NCI-H510A (cell line): ENCODE results near the gene ANKRD29.
"Not testable (repeated sequence)": the region's sequence is repeated elsewhere in the genome, so short reads cannot be mapped to it uniquely, and the experiment has no call there.

ENCODE experiments used
- DNase-seq: peaks from one replicate; lab custom pipeline; 2025; lab: John Stamatoyannopoulos, UW

Gene ANKRD29

GRCh38 chr18:23614891-23615290, 47.8 kb downstream of the ANKRD29 start:
- DNase-seq, result no peak

DNA sequence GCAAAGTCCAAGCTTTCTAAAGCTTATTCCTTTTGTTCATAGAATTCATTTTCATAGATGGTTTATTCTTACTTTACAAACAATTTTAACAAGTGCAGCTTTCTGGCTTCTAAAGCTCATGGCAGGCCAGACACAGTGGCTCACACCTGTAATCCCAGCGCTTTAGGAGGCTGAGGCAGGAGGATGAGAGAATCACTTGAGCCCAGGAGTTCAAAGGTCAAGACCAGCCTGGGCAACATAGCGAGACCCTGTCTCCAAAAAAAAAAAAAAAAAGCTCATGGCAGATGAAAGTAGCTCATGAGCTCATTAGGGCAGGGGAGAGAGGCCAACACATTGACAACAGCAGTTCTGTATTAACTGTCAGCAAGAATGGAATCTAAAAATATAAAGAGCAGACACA, 48.3 kb downstream of the ANKRD29 start:
- DNase-seq, result no peak

GRCh38 chr18:23613091-23613475, 49.6 kb downstream of the ANKRD29 start:
- not testable (repeated sequence) for DNase-seq

- no peak for DNase-seq
These were observed 50.1 kb downstream of the ANKRD29 start for GRCh38 chr18:23612434-23613090.

DNA sequence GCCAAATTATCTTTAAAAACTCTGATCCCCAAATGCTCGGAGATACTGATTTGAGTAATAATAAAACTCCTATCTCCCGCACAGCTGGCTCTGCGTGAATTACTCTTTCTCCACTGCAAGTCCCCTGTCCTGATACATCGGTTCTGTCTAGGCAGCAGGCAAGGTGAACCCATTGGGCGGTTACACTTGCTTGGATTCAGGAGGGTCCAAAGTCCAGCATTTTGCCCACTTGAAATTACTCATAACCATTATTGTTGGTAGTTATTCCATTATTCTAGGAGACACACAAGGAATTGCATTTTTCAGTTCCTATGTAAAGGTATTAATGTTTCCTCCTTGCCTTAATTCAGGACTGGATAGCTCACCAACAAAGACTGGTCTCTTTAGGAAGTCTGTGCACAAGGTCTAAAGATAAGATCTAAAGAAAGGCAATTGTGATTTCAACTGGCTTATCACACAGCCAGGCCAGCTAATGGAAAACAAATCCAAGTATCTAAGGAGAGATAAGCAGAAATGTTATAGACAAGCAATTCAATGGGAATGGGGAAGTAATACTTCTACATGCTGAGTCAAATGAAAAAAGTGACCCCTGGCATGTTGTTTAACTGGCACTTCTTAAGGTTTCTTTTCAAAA, 53.2 kb downstream of the ANKRD29 start:
- no peak for DNase-seq

- DNase-seq, result no peak
These were observed 54.5 kb downstream of the ANKRD29 start for GRCh38 chr18:23608211-23608610.

DNA sequence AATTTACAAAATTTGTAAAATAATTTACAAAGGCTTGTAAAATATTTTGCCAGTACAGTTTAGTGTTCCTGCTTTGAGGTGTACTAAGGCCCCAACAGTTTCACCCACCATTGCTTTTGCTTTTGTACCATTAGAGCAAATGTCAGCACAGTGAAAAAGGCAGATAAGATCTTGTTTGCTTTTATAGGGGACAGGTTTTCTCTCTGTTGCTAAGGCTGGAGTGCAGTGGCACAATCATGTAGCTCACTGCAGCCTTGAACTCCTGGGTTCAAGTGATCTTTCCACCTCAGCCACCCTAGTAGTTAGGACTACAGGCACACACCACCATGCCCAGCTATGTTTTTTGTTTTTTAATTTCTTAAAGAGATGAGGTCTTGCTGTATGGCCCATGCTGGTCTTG, 56.8 kb downstream of the ANKRD29 start:
- no peak for DNase-seq

DNA sequence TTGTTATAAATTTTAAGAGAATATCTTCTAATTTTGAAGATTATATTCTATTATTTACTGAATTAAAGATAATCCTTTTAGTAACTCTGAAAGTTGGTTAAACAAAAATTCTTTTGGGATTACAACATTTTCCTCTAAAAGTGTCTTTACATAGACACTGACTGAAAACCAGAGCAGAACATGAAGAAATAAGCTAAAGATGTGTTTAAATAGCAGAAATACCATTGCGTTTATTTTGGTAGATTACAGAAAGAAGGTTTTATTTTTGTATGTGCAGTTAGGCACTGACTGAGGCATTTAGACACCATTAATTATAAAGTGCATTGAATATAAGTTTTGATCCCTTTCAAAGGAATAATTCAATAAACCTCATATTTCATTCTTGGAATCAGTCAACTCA, 62.9 kb downstream of the ANKRD29 start:
- DNase-seq, result no peak

GRCh38 chr18:23596183-23596582, 66.5 kb downstream of the ANKRD29 start:
- no peak for DNase-seq

- no peak for DNase-seq
These were observed 67.1 kb downstream of the ANKRD29 start for GRCh38 chr18:23595591-23595990.

- no peak for DNase-seq
These were observed 69.0 kb downstream of the ANKRD29 start for GRCh38 chr18:23593720-23594119.

DNA sequence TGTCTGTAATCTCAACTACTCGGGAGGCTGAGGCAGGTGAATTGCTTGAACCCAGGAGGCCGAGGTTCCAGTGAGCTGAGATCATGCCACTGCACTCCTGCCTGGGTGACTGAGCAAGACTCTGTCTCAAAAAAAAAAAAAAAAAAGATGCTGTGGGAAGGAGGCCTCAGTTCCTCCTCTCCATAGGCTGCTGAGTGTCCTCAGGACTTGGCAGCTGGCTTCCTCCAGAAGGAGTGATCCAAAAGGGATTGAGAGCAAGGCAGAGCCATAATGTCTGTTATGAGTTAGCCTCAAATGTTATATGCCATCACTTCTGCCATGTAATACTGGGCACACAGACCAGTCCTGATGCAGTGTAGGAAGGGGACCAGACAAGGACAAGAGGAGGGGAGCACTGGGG, 69.8 kb downstream of the ANKRD29 start:
- no peak for DNase-seq

DNA sequence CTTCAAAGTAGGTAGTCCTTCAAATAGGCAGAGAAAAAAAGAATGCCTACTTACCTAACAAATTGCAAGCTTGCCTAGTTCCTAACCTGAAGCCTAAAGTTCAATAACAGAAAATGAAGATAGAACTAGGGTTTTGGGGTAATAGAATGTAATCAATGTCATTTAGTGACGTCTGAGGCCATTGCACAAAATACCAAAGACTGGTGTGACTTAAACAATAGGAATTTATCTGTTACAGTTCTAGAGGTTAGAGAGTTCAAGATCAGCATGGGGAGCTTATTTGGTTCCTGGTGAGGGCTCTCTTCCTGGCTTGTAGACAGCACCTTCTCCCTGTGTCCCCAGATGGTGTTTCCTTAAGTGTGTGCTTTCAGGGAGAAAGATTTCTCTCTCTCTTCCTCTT, 71.7 kb downstream of the ANKRD29 start:
- DNase-seq, result no peak

- DNase-seq, result no peak
These were observed 73.7 kb downstream of the ANKRD29 start for GRCh38 chr18:23588836-23589560.

DNA sequence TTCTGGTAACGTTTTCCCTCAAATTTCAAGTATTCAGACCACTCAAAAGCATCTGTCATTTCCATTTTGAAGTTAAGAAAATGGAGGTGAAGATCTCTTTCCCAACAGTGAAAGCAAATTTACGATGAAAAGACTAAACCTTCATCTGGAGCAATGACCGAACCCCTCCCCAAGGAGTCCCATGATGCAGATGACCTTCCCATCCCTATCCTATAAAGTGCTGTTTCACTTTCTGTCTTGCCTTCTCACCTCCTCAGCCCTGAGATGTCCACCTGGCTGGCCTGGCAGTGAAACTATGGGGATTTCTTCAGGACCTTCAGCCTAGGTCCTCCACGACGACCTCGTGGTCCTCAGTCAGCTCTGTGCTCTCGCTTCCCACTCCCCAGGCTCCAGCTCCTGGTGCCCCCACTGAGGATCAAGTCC, 75.5 kb downstream of the ANKRD29 start:
- no peak for DNase-seq

DNA sequence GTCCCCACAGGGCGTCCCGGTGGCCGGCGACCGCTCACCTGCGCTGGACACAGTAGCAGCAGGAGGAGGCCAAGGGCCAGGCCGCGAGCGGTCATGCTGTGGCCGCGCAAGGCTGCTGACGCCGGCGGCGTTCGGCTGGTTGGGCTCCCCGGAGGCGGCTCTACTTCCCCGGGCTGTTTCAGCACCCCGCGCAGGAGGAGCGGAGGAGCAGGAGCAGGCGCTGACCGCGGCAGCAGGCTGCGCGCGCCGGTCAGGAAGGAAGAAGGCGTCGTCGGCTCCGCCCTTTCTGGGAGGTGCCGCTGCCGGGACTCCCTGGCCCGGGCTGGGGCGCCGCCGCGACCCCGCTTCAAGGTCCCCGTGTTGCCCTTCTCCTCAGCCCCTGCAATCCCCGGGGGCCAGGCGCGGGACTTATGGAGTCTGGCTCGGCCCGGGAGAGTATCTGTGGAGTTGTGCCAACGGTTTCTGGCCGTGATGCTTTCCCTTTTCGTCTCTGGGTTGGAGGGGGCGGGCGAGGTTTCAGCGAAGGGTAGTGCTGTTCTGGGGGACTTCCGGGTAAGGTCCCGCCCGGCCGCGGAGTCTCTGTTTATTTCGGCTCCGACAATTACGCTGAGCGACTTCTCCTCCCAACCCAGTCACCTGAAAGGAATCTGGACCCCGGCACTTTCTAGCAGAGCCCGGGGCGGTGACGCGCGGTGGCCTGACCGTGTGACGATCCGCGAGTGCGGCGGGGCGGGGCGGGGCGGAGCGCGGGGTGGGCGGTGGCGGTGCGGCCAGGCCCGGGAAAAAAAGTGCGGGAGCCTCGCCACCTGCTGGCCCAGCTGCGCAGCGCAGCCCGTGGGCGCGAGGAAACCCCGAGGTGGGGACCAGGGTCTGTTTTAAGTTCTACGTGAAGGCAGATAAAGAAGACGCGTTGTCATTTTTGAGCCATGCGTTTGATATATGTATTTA, 76.2 kb downstream of the ANKRD29 start, which contains the start of gene NPC1:
TSS of gene NPC1 (minus strand) at position 258 of the 948 bp plus-strand sequence. CDS start at position 95, 163 bp downstream.
- DNase-seq, result peak; percentile 65

DNA sequence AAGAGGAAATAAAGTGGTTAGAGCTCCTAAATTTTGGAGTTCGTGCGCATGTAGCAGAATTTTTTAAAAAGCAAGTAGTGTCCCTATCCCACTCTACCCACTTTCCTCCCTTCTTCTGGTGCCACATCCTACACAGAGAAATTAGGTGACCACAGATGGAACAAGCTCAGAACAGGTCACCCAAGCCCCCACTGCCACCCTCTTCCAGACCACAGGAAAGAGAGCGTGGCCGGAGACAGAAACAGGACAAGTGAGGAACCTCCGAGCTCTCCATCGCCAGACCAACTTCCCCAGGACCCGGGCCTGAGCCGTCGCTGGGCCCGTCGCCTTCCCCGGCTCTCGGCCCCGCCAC, 76.8 kb downstream of the ANKRD29 start:
- DNase-seq, result no peak

DNA sequence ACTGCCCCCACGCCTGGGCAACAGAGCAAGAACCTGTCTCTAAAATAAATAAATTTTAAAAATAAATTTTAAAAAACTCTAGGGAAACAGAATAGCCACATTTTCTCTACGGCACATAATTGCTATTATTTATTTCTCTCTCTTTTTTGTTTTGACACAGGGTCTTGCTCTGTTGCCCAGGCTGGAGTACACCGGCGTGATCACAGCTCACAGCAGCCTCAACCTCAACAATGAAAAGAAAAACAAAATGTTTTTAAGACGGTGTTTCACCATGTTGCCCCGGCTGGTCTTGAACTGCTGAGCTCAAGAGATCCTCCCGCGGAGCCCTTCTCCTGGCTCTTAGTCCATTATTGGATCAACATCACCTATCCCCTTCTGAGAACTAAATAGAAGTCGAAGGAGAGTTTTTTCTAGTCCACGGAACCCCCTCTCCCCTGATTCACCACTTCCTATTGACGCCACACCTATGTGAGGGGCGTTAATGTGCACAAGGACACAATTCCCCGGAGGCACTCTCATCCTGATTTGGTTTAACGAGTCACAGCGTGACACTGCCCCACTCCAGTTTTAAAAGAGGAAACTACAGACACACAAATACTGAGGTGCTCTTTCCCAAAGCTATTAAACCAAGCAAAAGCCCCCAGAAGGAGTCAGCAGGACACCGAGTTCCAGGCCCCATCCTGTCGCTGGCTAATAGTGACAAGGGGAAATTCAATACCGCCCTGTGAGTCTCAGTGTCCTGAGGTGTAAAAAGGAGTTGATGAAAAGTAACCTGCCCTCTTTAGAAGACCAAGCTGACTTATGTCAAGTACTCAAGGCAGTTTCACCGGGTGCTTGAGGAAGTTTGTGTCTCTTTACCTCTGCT, 77.5 kb downstream of the ANKRD29 start:
- DNase-seq, result no peak

DNA sequence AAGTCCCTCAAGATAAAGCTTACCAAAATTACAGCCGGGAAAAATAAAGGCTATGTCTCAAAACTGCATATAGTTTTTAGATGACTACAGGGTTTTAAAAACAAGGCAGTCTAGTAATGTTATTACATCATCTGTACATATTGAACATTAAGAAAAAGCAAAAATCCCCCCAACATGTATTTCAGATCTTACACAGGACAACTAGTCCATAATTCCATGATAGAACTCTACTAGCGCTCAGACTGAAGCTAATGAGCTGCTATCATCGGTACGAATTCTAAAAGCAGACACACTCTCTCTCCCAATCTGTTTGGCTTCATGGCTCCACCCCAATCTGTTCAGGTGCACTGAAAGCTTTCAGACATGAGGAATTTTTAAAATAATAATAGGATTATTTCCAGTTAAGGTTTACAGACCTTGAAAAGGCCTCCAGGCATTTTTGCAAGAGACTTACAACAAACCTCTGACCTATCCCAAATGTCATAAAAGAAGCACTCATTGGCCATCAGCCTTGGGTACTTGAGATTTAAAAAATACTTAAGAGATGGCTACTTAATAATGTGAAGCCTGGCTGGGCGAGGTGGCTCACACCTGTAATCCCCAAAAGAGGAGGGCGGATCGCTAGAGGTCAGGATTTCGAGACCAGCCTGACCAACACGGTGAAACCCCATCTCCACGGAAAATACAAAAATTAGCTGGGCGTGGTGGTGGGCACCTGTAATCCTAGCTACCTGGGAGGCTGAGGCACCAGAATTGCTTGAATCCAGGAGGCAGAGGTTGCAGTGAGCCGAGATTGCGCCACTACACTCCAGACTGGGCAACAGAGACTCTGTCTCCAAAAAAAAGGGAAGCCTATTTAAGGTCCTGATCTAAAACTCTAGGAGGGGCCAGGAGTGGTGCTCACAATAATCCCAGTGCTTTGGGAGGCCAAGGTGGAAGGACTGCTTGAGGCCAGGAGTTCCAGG, 78.4 kb downstream of the ANKRD29 start:
- no peak for DNase-seq
